Ishikawa (cell line): Measurements from ENCODE around the gene FER.

Experiments used
- CEBPB ChIP-seq: IDR thresholded peaks from 2 replicates; pipeline ENCODE4 v1.6.1; 2012
- CREB1 ChIP-seq: IDR thresholded peaks from 2 replicates; pipeline ENCODE4 v1.6.1; 2012; ENCODE audit warnings: low read depth
- EGR1 ChIP-seq: IDR thresholded peaks from 2 replicates; pipeline ENCODE4 v1.6.1; 2012
- EP300 ChIP-seq: IDR thresholded peaks from 2 replicates; pipeline ENCODE4 v1.6.1; 2012; ENCODE audit warnings: borderline replicate concordance
- FOXM1 ChIP-seq: IDR thresholded peaks from 2 replicates; pipeline ENCODE4 v1.6.1; 2012; ENCODE audit warnings: low read depth, borderline replicate concordance
- NFIC ChIP-seq: IDR thresholded peaks from 2 replicates; pipeline ENCODE4 v1.6.1; 2012
- RAD21 ChIP-seq: IDR thresholded peaks from 2 replicates; pipeline ENCODE4 v1.6.1; 2012; ENCODE audit warnings: low read depth
- TAF1 ChIP-seq: IDR thresholded peaks from 2 replicates; pipeline ENCODE4 v1.6.1; 2012; ENCODE audit warnings: low read depth, mild to moderate bottlenecking
- TCF12 ChIP-seq: IDR thresholded peaks from 2 replicates; pipeline ENCODE4 v1.6.1; 2012; ENCODE audit warnings: low read depth
- TEAD4 ChIP-seq: IDR thresholded peaks from 2 replicates; pipeline ENCODE4 v1.6.1; 2012
- YY1 ChIP-seq: IDR thresholded peaks from 2 replicates; pipeline ENCODE4 v1.6.1; 2012; ENCODE audit warnings: low read depth
- ZBTB7A ChIP-seq: IDR thresholded peaks from 2 replicates; pipeline ENCODE4 v1.6.1; 2012; ENCODE audit warnings: low read depth
- TF ChIP-seq, protein P1 (sequence below): IDR thresholded peaks from 2 replicates; pipeline ENCODE4 v1.6.1; 2012
- TF ChIP-seq, protein P2 (sequence below): IDR thresholded peaks from 2 replicates; pipeline ENCODE4 v1.6.1; 2012
- TF ChIP-seq, protein P3 (sequence below): IDR thresholded peaks from 2 replicates; pipeline ENCODE4 v1.6.1; 2012; ENCODE audit warnings: low read depth, mild to moderate bottlenecking

FER gene

DNA sequence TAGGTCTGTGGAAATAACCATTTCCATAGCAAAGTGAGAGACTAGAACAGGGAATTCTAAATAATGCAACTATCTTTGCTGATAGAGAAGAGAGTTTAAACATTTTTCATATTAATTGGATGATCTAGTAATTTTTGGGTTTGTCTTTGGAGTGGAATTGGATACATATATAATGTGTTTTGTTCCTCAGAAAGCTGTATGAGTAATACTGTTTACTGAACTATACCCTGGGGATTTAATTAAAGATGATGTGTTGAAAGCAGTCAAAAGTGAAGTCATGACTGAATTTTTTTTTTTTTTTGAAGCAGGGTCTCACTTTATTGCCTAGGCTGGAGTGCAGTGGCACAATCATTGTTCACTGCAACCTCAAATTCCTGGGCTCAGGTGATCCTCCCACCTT, 17.9 kb downstream of the FER start:
- no peak for TF ChIP-seq FOXM1
- no peak for TF ChIP-seq YY1
- TF ChIP-seq, protein P1, sequence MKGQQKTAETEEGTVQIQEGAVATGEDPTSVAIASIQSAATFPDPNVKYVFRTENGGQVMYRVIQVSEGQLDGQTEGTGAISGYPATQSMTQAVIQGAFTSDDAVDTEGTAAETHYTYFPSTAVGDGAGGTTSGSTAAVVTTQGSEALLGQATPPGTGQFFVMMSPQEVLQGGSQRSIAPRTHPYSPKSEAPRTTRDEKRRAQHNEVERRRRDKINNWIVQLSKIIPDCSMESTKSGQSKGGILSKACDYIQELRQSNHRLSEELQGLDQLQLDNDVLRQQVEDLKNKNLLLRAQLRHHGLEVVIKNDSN, result no peak
- TF ChIP-seq EGR1, result no peak
- no peak for TF ChIP-seq CREB1
- TF ChIP-seq NFIC, result no peak
- no peak for TF ChIP-seq TEAD4
- TF ChIP-seq, protein P2, sequence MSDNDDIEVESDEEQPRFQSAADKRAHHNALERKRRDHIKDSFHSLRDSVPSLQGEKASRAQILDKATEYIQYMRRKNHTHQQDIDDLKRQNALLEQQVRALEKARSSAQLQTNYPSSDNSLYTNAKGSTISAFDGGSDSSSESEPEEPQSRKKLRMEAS, result no peak
- TF ChIP-seq RAD21, result no peak
- no peak for TF ChIP-seq EP300
- no peak for TF ChIP-seq CEBPB
- TF ChIP-seq, protein P3, sequence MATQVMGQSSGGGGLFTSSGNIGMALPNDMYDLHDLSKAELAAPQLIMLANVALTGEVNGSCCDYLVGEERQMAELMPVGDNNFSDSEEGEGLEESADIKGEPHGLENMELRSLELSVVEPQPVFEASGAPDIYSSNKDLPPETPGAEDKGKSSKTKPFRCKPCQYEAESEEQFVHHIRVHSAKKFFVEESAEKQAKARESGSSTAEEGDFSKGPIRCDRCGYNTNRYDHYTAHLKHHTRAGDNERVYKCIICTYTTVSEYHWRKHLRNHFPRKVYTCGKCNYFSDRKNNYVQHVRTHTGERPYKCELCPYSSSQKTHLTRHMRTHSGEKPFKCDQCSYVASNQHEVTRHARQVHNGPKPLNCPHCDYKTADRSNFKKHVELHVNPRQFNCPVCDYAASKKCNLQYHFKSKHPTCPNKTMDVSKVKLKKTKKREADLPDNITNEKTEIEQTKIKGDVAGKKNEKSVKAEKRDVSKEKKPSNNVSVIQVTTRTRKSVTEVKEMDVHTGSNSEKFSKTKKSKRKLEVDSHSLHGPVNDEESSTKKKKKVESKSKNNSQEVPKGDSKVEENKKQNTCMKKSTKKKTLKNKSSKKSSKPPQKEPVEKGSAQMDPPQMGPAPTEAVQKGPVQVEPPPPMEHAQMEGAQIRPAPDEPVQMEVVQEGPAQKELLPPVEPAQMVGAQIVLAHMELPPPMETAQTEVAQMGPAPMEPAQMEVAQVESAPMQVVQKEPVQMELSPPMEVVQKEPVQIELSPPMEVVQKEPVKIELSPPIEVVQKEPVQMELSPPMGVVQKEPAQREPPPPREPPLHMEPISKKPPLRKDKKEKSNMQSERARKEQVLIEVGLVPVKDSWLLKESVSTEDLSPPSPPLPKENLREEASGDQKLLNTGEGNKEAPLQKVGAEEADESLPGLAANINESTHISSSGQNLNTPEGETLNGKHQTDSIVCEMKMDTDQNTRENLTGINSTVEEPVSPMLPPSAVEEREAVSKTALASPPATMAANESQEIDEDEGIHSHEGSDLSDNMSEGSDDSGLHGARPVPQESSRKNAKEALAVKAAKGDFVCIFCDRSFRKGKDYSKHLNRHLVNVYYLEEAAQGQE, result no peak
- TF ChIP-seq ZBTB7A, result no peak
- TF ChIP-seq TCF12, result no peak
- TF ChIP-seq TAF1, result no peak

DNA sequence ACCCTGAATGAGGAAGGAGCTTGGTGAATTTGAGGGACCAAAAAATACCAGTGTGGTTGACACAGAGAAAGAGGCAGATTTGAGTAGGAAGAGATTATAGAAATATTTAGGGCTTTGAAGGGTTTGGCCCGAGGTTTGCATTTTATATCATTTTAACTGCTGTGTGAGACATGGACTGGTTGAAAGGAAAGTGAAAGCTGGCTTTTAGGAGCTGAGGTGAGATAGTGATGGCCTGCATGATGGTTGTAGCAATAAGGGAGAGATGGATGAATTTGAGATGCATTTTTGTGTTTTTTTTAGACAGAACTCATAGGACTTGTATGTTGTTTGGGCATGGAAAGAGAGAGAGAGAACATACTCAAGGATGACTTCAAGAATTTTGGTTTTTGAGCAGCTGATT, 21.7 kb downstream of the FER start:
- TF ChIP-seq TEAD4 (no peak), EGR1 (no peak), CREB1 (no peak), YY1 (no peak), RAD21 (no peak), FOXM1 (no peak), CEBPB (no peak), EP300 (no peak), TAF1 (no peak), TCF12 (no peak), ZBTB7A (no peak), NFIC (no peak)
- TF ChIP-seq, protein P3, result no peak
- TF ChIP-seq, protein P2, result no peak
- TF ChIP-seq, protein P1, result no peak

DNA sequence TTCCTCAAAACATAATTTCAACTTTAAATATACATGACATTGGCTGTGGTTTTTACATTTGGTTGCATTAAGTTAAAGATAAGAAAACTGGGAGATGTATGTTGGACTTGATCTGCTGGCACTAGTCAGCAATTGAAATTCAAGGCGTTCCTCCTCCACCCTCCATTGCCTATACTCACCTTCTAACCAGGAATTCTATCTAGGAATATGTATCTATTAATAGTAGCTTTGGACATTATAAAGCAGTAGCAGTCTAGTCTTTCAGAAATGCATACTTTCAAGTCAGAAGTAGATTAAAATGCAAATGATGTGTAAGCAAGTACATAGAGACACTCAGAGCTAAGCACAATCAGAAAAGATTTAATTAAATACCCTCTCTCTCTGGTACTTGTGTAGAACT, 24.9 kb downstream of the FER start:
- TF ChIP-seq NFIC, result no peak

DNA sequence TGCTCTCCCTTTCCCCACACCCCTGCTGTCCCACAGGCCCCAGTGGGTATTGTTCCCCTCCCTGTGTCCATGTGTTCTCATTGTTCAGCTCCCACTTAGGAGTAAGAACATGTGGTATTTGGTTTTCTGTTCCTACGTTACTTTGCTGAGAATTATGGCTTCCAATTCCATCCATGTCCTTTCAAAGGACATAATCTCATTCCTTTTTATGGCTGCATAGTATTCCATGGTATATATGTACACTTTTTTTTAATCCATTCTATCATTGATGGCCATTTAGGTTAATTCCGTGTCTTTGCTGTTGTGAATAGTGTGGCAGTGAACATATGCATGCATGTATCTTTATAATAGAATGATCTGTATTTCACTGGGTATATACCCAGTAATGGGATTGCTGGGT, 25.6 kb downstream of the FER start:
- TF ChIP-seq, protein P2, result no peak
- TF ChIP-seq CREB1 (no peak), RAD21 (no peak), ZBTB7A (no peak), EGR1 (no peak), TEAD4 (no peak), EP300 (no peak), TAF1 (no peak), FOXM1 (no peak)
- TF ChIP-seq, protein P3, result no peak

DNA sequence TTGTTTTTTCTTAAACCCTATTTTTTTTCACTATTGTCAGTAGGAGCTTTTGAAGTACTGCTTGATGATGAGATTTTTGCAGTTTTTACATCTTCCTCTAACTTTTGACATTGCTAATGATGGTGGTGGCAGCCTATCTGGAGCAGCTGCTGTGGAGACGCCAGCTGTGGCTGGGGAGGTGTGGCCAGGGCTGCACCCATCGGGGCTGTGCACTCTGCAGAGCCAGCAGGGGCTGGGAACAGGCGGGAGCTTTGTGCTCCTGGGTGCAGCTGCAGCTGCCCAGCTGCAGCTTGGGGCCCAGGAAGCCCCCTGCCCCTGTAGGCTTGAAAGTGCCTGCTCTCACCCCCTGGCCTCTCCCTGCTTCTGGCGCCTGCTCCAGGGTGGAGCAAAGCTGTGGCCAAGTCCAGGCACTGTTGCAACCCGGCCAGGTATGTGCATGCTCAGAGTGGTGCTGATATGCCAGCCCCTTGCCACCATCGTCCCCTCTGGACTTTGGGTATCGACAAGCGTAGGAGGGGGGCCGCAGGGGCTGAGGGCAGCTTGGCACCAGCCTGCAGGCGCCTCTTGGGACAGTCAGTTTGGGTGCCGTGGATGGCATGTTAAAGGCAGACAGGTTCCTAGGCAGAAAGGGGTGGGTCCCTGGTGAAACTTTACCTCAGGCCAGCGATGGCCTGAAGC, 39.2 kb downstream of the FER start:
- TF ChIP-seq RAD21, result no peak
- no peak for TF ChIP-seq NFIC
- no peak for TF ChIP-seq TCF12
- TF ChIP-seq TAF1, result no peak
- no peak for TF ChIP-seq FOXM1
- TF ChIP-seq, protein P1, result no peak
- TF ChIP-seq, protein P3, result no peak
- TF ChIP-seq, protein P2, result no peak
- TF ChIP-seq CREB1, result no peak
- TF ChIP-seq YY1, result no peak
- TF ChIP-seq CEBPB, result no peak
- TF ChIP-seq EP300, result no peak
- TF ChIP-seq ZBTB7A, result no peak
- TF ChIP-seq TEAD4, result no peak
- no peak for TF ChIP-seq EGR1
